OCI-LY3 (cell line): ENCODE data around the gene GRIP2.

Experiments
- H2AFZ ChIP-seq: fragments of 200-600, 300-600 bp; shearing (Covaris generic); 2 replicates; pipeline ENCODE4 v1.6.0; 2014; ENCODE audit warnings: antibody characterized with exemption, low read depth, low read length
- H3K27ac ChIP-seq: fragments of 200-600, 300-600 bp; sonication (generic); 2 replicates; pipeline ENCODE4 v1.5.1; 2014; ENCODE audit warnings: mild to moderate bottlenecking, low read length, moderate library complexity, mixed read lengths
- H3K27me3 ChIP-seq: fragments of 200-600, 300-600 bp; sonication (generic); 2 replicates; pipeline ENCODE4 v1.6.1; 2014; ENCODE audit warnings: low read depth, low read length, mixed read lengths
- H3K36me3 ChIP-seq: fragments of 200-600, 300-600 bp; sonication (generic); replicated peaks from 2 replicates; pipeline ENCODE3; 2014; ENCODE audit warnings: low read depth, low read length, mixed read lengths
- H3K4me1 ChIP-seq: fragments of 300-600, 200-600 bp; sonication (generic); 2 replicates; pipeline ENCODE4 v1.6.1; 2014; ENCODE audit warnings: low read length, mixed read lengths
- H3K4me2 ChIP-seq: fragments of 200-600, 300-600 bp; sonication (generic); 2 replicates; pipeline ENCODE4 v1.6.1; 2014; ENCODE audit warnings: low read length, mixed read lengths
- H3K4me3 ChIP-seq: fragments of 300-600, 200-600 bp; sonication (generic); 2 replicates; pipeline ENCODE4 v1.5.1; 2014; ENCODE audit warnings: antibody characterized with exemption, mild to moderate bottlenecking, low read length, moderate library complexity
- H3K79me2 ChIP-seq: fragments of 300-600, 200-600 bp; shearing (Covaris generic); 2 replicates; pipeline ENCODE4 v1.6.1; 2014; ENCODE audit warnings: mild to moderate bottlenecking, low read length, mixed read lengths
- H3K9ac ChIP-seq: fragments of 300-600, 200-600 bp; shearing (Covaris generic); 2 replicates; pipeline ENCODE4 v1.6.0; 2014; ENCODE audit warnings: mild to moderate bottlenecking, low read length, moderate library complexity
- H3K9me3 ChIP-seq: fragments of 200-600, 300-600 bp; shearing (Covaris generic); 2 replicates; pipeline ENCODE4 v1.6.1; 2014; ENCODE audit warnings: low read length, mixed read lengths; ENCODE audit not compliant: insufficient read depth
- H4K20me1 ChIP-seq: fragments of 200-600, 300-600 bp; sonication (generic); 2 replicates; pipeline ENCODE4 v1.6.1; 2016; ENCODE audit warnings: low read length, mixed read lengths; ENCODE audit not compliant: insufficient read depth
- EZH2phosphoT487 ChIP-seq: fragments of 200-600 bp; shearing (Covaris generic); IDR thresholded peaks from 2 replicates; pipeline ENCODE4 v1.6.1; 2018; ENCODE audit warnings: antibody characterized with exemption, mixed run types, low read depth
- TF ChIP-seq, protein P1 (sequence below): fragments of 200-600, 300-600 bp; sonication (generic); IDR thresholded peaks from 2 replicates; pipeline ENCODE4 v1.5.1; 2014; ENCODE audit warnings: antibody characterized with exemption, low read length, low read depth

GRIP2 gene

DNA sequence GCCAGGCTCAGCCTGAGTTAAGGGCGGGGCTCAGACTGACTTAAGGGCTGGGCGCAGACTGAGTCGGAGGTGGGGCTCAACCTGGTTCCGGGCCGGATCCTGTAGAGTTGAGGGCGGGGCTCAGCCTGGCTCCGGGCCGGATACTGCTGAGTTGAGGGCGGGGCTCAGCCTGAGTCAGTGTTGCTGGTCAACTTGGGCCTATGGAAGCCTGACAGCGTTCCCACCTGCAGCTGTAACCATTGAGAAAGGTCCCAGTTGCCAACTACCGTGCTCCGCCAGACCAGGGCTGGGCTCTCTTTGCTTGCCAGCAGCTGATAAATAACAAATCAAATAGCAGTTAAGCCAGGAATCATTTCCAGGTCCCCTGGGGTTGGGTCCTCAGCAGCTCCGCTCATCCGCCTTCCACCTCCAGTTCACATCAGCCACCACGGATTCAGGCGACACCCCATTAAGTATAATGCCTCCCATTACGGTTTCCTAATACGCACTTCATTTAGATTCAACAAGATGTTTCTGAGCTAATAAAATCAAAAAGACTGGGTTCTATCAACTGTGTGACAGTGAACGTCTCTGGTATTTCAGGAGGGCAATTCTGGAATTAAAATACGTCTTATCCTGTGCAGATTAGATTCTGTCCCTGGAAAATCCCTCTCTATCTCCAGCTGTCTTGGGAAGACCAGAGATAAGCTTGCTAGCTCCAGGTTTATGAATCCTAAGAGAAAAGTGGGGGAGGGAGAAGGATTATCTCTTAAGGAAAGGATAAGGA, 7.3 kb downstream of the GRIP2 start:
- Histone ChIP-seq H3K36me3 (no peaks in the 10 kb centered on the region), H3K79me2 (no peaks in the 10 kb centered on the region), H3K27ac (no peak overlapping the region), H3K4me3 (no peak overlapping the region), H4K20me1 (no peaks in the 10 kb centered on the region), H2AFZ (no peak overlapping the region), H3K4me1 (no peaks in the 10 kb centered on the region), H3K9ac (no peak overlapping the region), H3K9me3 (no peaks in the 10 kb centered on the region), H3K27me3 (peaks cover 41% of the 10 kb centered on the region), H3K4me2 (no peak overlapping the region)
- TF ChIP-seq, protein P1, sequence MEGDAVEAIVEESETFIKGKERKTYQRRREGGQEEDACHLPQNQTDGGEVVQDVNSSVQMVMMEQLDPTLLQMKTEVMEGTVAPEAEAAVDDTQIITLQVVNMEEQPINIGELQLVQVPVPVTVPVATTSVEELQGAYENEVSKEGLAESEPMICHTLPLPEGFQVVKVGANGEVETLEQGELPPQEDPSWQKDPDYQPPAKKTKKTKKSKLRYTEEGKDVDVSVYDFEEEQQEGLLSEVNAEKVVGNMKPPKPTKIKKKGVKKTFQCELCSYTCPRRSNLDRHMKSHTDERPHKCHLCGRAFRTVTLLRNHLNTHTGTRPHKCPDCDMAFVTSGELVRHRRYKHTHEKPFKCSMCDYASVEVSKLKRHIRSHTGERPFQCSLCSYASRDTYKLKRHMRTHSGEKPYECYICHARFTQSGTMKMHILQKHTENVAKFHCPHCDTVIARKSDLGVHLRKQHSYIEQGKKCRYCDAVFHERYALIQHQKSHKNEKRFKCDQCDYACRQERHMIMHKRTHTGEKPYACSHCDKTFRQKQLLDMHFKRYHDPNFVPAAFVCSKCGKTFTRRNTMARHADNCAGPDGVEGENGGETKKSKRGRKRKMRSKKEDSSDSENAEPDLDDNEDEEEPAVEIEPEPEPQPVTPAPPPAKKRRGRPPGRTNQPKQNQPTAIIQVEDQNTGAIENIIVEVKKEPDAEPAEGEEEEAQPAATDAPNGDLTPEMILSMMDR: no peak
- TF ChIP-seq EZH2phosphoT487: no peak

DNA sequence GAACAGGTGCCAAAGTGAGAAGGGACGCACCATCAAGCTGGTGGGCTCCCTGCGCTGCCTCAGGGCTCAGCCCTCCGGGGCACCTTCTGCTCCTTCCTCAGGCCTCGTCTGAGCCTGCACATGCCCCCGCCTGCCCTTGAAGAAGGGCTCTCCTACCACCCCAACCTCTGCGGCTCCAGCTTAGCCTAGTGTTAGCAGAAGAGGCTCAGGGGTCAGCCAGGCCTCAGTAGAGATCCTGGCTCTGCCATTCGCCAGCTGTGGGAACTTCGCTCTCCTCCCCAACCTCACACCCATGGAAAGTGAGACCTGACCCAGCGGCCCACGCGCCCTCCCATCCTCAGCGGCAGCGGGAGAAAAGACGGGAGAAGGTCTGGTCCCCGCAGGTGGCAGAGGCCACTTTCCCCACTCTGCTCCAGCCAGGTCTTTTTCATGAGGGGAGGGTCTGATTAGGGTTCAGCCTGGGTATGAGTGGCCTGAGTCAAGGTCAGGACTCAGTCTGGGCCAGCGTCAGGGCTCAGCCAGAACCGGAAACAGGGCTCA, 8.2 kb downstream of the GRIP2 start:
- no peak overlapping the region for H3K4me3 ChIP-seq

DNA sequence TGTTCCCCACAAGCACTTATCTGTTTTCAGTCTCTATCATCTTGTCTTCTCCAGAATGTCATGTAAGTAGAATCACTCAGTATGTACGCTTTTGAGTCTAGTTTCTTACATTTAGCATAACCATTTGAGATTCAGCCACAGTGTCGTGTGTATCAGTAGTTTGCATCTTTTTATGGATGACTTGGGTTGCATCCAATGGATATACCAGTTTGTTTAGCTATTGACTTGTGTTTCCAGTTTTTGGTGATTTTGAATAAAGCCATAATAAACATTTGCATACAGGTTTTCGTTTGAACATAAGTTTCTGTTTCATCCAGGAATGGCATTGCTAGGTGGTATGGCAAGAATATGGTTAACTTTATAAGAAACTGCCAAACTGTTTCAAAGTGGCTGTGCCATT, 12.1 kb downstream of the GRIP2 start:
- no peak overlapping the region for H3K9ac ChIP-seq
- H2AFZ ChIP-seq: no peak overlapping the region
- H3K27ac ChIP-seq: no peak overlapping the region
- TF ChIP-seq EZH2phosphoT487: no peak
- TF ChIP-seq, protein P1: no peak
- H3K4me3 ChIP-seq: no peak overlapping the region
- H3K4me1 ChIP-seq: no peaks in the 10 kb centered on the region
- no peaks in the 10 kb centered on the region for H4K20me1 ChIP-seq
- H3K27me3 ChIP-seq: peaks cover 44% of the 10 kb centered on the region
- no peaks in the 10 kb centered on the region for H3K9me3 ChIP-seq
- no peaks in the 10 kb centered on the region for H3K79me2 ChIP-seq
- H3K36me3 ChIP-seq: no peaks in the 10 kb centered on the region
- no peak overlapping the region for H3K4me2 ChIP-seq

More for the DNA sequence above, 8.2 kb downstream of the GRIP2 start:
- Histone ChIP-seq H3K27ac (no peak overlapping the region), H3K4me2 (no peak overlapping the region), H3K9ac (no peak overlapping the region), H3K4me1 (no peaks in the 10 kb centered on the region), H2AFZ (no peak overlapping the region), H3K9me3 (no peaks in the 10 kb centered on the region), H3K79me2 (no peaks in the 10 kb centered on the region), H3K27me3 (peaks cover 41% of the 10 kb centered on the region), H4K20me1 (no peaks in the 10 kb centered on the region), H3K36me3 (no peaks in the 10 kb centered on the region)
- no peak for TF ChIP-seq EZH2phosphoT487
- TF ChIP-seq, protein P1: no peak

DNA sequence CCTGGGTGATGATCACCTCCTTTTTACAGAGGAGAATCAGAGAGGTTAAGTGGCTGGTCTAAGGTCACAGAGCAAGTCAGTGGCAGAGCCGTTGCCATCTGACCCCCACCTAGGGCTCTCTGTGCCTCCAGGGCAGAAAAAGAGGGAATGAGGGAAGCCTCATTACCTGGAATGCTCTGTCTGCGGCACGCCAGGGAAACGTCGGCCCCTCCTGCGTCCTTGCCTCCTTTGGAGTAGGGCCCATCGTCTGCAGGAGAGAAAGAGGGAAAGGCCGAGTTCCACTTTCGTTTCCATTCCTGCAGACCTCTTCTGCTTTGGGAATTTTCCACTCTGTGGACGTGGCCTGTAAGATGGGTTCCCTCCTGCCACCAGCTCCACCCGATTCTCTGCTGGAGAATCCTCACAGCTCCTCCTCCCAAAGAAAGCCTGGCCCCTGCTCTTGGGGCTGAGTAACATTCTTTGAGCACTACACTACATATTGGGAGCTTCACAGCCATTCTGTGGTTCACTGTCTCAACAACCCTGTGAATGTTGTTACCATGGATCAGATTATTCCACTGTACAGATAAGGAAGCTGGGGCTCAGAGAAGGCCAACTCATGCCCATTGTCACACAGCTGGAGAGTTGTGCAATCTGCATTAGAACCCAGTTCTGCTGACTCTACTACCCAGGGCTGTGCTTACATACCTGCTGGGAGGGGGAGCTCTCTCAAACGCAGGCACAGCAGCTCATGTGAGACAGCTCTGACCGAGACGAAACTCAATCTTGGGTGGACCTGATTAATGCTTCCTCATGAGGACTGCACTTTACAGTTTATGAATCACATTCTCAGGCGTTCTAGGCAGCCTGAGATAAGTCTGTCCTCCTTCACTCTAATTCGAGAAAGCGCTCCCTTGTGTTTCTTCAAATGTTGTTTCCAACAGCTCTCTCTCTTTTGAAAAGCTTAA, 14.2 kb downstream of the GRIP2 start:
- Histone ChIP-seq H3K4me2 (no peak overlapping the region), H3K9ac (no peak overlapping the region), H3K9me3 (no peaks in the 10 kb centered on the region), H3K4me1 (no peaks in the 10 kb centered on the region), H3K4me3 (no peak overlapping the region), H2AFZ (no peak overlapping the region), H3K79me2 (no peaks in the 10 kb centered on the region), H4K20me1 (no peaks in the 10 kb centered on the region), H3K36me3 (no peaks in the 10 kb centered on the region), H3K27ac (no peak overlapping the region), H3K27me3 (peaks cover 35% of the 10 kb centered on the region)
- TF ChIP-seq EZH2phosphoT487: no peak
- TF ChIP-seq, protein P1: no peak
